ENCODE measurements around the gene LAMA2. TPM values are rescaled to one million over a fixed set of nuclear protein-coding genes. Genes with fewer than 3 reads are reported as not detected.

Gene LAMA2
- total RNA-seq, 1 experiment from 2014 or later: 4.2 TPM

GRCh38 chr6:129192458-129192989, 309.6 kb downstream of the LAMA2 start:
- Histone ChIP-seq H3K56ac (ENCODE audit: insufficient read length, low read depth, low read length) (no peak overlapping the region), H2BK12ac (ENCODE audit: insufficient read length, low read depth, low read length) (no peak overlapping the region), H2BK15ac (ENCODE audit: low read depth, low read length) (no peak overlapping the region), H2AK5ac (ENCODE audit: insufficient read length, low read length) (no peak overlapping the region), H2BK20ac (ENCODE audit: low read depth, low read length, poor library complexity, severe bottlenecking) (no peak overlapping the region), H3K9me3 (ENCODE audit: control insufficient read depth, low read depth, low read length) (no peaks in the 10 kb centered on the region), H3K23me2 (ENCODE audit: insufficient read length, low read depth, low read length, poor library complexity, severe bottlenecking) (no peaks in the 10 kb centered on the region), H3K27ac (ENCODE audit: insufficient read length, low read depth, low read length) (no peak overlapping the region), H3K4ac (ENCODE audit: low read depth, low read length) (no peak overlapping the region), H4K8ac (replicated peaks; ENCODE audit: insufficient read length, low read depth, low read length) (no peak overlapping the region), H4K5ac (ENCODE audit: insufficient read length, low read depth, low read length) (no peak overlapping the region), H3K18ac (ENCODE audit: insufficient read length, low read depth, low read length) (no peak overlapping the region), H2BK5ac (ENCODE audit: insufficient read length, low read length) (no peak overlapping the region), H4K20me1 (ENCODE audit: control insufficient read depth, insufficient read depth, insufficient read length) (no peaks in the 10 kb centered on the region), H3K27me3 (ENCODE audit: insufficient read depth, low read length) (no peaks in the 10 kb centered on the region; the same call in 1 of the 2 replicates), H3K23ac (ENCODE audit: insufficient read length, low read depth, low read length) (no peak overlapping the region), H4K91ac (ENCODE audit: insufficient read length, low read depth, low read length) (no peak overlapping the region), H3K79me2 (ENCODE audit: insufficient read depth, low read length) (no peaks in the 10 kb centered on the region), H3K14ac (ENCODE audit: insufficient read depth, low read length) (no peak overlapping the region), H3T11ph (ENCODE audit: low read length) (no peak overlapping the region), H3K4me2 (ENCODE audit: insufficient read depth, insufficient read length, low read length) (no peak overlapping the region), H3K4me1 (ENCODE audit: insufficient read depth, low read length) (peaks cover 4% of the 10 kb centered on the region; the same call in 1 of the 2 replicates), H2AFZ (ENCODE audit: low read length) (no peak overlapping the region), H3K79me1 (ENCODE audit: insufficient read depth, low read depth, low read length, poor library complexity, severe bottlenecking) (no peaks in the 10 kb centered on the region), H3K9ac (ENCODE audit: extremely low read depth, insufficient read length, low read length) (no peak overlapping the region), H2BK120ac (ENCODE audit: low read depth, low read length, poor library complexity, severe bottlenecking) (no peak overlapping the region)
- Mint-ChIP-seq H3K4me1 (peaks cover 24 to 25% of the 10 kb centered on the region in 2 experiments), H3K36me3 (ENCODE audit: insufficient read depth in 1 of 3, low read depth in 3 of 3) (no peaks in the 10 kb centered on the region), H3K27me3 (ENCODE audit: low read depth) (no peaks in the 10 kb centered on the region), H3K27ac (no peak overlapping the region), H3K9me3 (no peaks in the 10 kb centered on the region), H3K4me3 (no peak overlapping the region)
- no CpG with 5 or more reads among the region's 14 CpGs for WGBS (ENCODE audit: extremely low coverage, insufficient read length, low lambda C conversion rate)
- TF ChIP-seq CTCF (conservative IDR thresholded peaks at IDR 0.05): no peak
- no peak for DNase-seq
